ENCODE data around the gene INPP5A.

- TF ChIP-seq CTCF (conservative IDR thresholded peaks at IDR 0.05; ENCODE audit: low read depth, low read length): no peak
- TF ChIP-seq EZH2 (IDR thresholded peaks at IDR 0.05; ENCODE audit: low read length, unreplicated experiment): no peak
These were observed 119.6 kb downstream of the INPP5A start for GRCh38 chr10:132657127-132657706.

All from PC-3 (cell line).